T-helper 2 cell treated with Interferon-gamma antibody and Interleukin-4, amounts not matched to agents 100 ng/mL and 5 ng/mL, for 36 hours (primary cell): ENCODE results near the gene CEACAM5. TPM values are rescaled to one million over a fixed set of nuclear protein-coding genes. Genes with fewer than 3 reads are reported as not detected.

Source experiments
- total RNA-seq: library from RNA; stranded (reverse); gene quantifications from 2 replicates; pipeline ENCODE4 v1.2.3, GENCODE V29; 2022

The CEACAM5 gene
- total RNA-seq, 1 donor from 2014 or later: not detected

Other genes with a start within 250 kb of the CEACAM5 start
- 44.3 and 49.9 TPM in 2 replicates for gene CEACAM21, start 132.5 kb upstream of the CEACAM5 start, total RNA-seq
- not detected in 2 replicates for gene CEACAM4, start 81.6 kb upstream of the CEACAM5 start, total RNA-seq
- not detected in 2 replicates for gene CEACAM7, start 20.4 kb upstream of the CEACAM5 start, total RNA-seq
- not detected in 2 replicates for gene CEACAM6, start 46.9 kb downstream of the CEACAM5 start, total RNA-seq
- not detected in 2 replicates for gene CEACAM3, start 88.0 kb downstream of the CEACAM5 start, total RNA-seq
- gene LYPD4, start 136.1 kb downstream of the CEACAM5 start, total RNA-seq: not detected in 2 replicates
- not detected in 2 replicates for gene DMRTC2, start 136.4 kb downstream of the CEACAM5 start, total RNA-seq
- 2,743 and 2,797 TPM in 2 replicates for gene RPS19, start 151.6 kb downstream of the CEACAM5 start, total RNA-seq
- gene CD79A, start 168.7 kb downstream of the CEACAM5 start, total RNA-seq: 1.7 TPM in 2 replicates
- 593 TPM in 2 replicates for gene ARHGEF1, start 174.6 kb downstream of the CEACAM5 start, total RNA-seq
- 1.7 and 1.8 TPM in 2 replicates for gene ERFL, start 219.8 kb downstream of the CEACAM5 start, total RNA-seq